HL-60 (cell line): ENCODE data around the gene AP1B1.

Source experiments
- DNase-seq, 2 experiments: peaks; one replicate each; pipeline ENCODE4 v3.0.0-alpha.2; 2010 to 2020; ENCODE audit warnings: low read depth in 1 of 2, low spot score in 1 of 2
- H3K27ac ChIP-seq: fragments of 250-450 bp; sonication (Bioruptor Pico); replicated peaks from 2 replicates; pipeline ENCODE4 v1.5.1; 2020; ENCODE audit warnings: mild to moderate bottlenecking, moderate library complexity
- H3K27me3 ChIP-seq: fragments of 250-450 bp; sonication (Bioruptor Pico); 2 replicates; pipeline ENCODE4 v1.5.1; 2021; ENCODE audit warnings: mild to moderate bottlenecking, moderate library complexity; ENCODE audit not compliant: insufficient read depth, poor library complexity, severe bottlenecking
- H3K4me3 ChIP-seq: replicated peaks from 2 replicates; pipeline ENCODE4 v1.5.1; 2011; ENCODE audit warnings: mild to moderate bottlenecking, control low read depth, low read length; ENCODE audit not compliant: insufficient read depth
- GABPA ChIP-seq: IDR thresholded peaks from 2 replicates; pipeline ENCODE4 v1.6.1; 2012; ENCODE audit warnings: low read depth
- POLR2AphosphoS5 ChIP-seq: IDR thresholded peaks from 2 replicates; pipeline ENCODE4 v1.6.1; 2012; ENCODE audit warnings: low read depth
- SPI1 ChIP-seq: IDR thresholded peaks from 2 replicates; pipeline ENCODE4 v1.6.1; 2012; ENCODE audit warnings: low read depth, mild to moderate bottlenecking, borderline replicate concordance
- TF ChIP-seq, protein P1 (sequence below): IDR thresholded peaks from 2 replicates; pipeline ENCODE4 v1.6.1; 2012; ENCODE audit warnings: low read depth; ENCODE audit not compliant: insufficient replicate concordance
- TF ChIP-seq, protein P2 (sequence below): IDR thresholded peaks from one replicate; pipeline ENCODE4 v1.5.1; 2011; ENCODE audit warnings: low read length, control low read depth, inconsistent platforms; ENCODE audit not compliant: insufficient read depth

AP1B1 gene

DNA sequence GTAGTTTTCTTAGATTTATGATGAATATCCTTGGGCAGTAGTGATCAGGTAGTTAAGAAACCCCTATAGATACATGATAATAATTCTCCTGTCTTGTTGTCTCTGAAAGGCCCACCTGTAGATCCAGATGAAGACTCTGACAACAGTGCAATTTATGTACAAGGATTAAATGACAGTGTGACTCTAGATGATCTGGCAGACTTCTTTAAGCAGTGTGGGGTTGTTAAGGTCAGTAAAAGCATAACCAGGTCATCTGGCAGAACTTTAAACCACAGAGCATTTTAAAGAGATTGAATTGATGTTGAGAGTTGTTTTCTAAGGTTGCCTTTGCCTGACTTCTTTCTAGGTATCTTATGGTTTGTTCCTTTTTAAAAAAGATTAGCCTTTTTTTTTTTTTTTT lies 96.0 kb downstream of the AP1B1 start:
- H3K27me3 ChIP-seq: no peaks in the 10 kb centered on the region
- TF ChIP-seq GABPA (no peak), SPI1 (no peak), POLR2AphosphoS5 (no peak)
- TF ChIP-seq, protein P1, sequence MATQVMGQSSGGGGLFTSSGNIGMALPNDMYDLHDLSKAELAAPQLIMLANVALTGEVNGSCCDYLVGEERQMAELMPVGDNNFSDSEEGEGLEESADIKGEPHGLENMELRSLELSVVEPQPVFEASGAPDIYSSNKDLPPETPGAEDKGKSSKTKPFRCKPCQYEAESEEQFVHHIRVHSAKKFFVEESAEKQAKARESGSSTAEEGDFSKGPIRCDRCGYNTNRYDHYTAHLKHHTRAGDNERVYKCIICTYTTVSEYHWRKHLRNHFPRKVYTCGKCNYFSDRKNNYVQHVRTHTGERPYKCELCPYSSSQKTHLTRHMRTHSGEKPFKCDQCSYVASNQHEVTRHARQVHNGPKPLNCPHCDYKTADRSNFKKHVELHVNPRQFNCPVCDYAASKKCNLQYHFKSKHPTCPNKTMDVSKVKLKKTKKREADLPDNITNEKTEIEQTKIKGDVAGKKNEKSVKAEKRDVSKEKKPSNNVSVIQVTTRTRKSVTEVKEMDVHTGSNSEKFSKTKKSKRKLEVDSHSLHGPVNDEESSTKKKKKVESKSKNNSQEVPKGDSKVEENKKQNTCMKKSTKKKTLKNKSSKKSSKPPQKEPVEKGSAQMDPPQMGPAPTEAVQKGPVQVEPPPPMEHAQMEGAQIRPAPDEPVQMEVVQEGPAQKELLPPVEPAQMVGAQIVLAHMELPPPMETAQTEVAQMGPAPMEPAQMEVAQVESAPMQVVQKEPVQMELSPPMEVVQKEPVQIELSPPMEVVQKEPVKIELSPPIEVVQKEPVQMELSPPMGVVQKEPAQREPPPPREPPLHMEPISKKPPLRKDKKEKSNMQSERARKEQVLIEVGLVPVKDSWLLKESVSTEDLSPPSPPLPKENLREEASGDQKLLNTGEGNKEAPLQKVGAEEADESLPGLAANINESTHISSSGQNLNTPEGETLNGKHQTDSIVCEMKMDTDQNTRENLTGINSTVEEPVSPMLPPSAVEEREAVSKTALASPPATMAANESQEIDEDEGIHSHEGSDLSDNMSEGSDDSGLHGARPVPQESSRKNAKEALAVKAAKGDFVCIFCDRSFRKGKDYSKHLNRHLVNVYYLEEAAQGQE: no peak
- TF ChIP-seq, protein P2, sequence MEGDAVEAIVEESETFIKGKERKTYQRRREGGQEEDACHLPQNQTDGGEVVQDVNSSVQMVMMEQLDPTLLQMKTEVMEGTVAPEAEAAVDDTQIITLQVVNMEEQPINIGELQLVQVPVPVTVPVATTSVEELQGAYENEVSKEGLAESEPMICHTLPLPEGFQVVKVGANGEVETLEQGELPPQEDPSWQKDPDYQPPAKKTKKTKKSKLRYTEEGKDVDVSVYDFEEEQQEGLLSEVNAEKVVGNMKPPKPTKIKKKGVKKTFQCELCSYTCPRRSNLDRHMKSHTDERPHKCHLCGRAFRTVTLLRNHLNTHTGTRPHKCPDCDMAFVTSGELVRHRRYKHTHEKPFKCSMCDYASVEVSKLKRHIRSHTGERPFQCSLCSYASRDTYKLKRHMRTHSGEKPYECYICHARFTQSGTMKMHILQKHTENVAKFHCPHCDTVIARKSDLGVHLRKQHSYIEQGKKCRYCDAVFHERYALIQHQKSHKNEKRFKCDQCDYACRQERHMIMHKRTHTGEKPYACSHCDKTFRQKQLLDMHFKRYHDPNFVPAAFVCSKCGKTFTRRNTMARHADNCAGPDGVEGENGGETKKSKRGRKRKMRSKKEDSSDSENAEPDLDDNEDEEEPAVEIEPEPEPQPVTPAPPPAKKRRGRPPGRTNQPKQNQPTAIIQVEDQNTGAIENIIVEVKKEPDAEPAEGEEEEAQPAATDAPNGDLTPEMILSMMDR: no peak
- H3K27ac ChIP-seq: no peak overlapping the region
- H3K4me3 ChIP-seq: no peak overlapping the region
- no peak for DNase-seq

DNA sequence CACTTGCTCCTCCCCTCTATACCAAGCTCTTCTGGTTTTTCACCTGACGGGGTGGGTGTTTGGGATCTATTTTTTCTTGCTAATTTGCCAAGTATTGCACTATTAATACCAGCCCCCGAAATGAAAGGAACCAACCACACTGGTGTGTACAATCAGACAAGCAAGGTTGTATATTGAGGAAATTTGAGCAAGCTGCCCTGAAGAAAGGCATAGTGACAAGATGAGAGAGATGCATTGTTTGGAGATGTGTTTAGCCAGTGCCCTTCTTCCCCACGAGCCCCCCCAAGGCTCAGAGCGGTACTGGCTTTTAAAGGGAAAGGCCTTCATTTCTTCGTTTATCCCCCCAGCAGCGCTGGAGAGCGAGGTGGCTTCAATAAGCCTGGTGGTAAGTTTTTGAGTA lies 97.2 kb downstream of the AP1B1 start:
- Histone ChIP-seq H3K27ac (no peak overlapping the region), H3K27me3 (no peaks in the 10 kb centered on the region), H3K4me3 (no peak overlapping the region)
- no peak for TF ChIP-seq SPI1
- no peak for TF ChIP-seq POLR2AphosphoS5
- TF ChIP-seq, protein P1: no peak
- no peak for TF ChIP-seq GABPA
- TF ChIP-seq, protein P2: no peak
- no peak for DNase-seq

DNA sequence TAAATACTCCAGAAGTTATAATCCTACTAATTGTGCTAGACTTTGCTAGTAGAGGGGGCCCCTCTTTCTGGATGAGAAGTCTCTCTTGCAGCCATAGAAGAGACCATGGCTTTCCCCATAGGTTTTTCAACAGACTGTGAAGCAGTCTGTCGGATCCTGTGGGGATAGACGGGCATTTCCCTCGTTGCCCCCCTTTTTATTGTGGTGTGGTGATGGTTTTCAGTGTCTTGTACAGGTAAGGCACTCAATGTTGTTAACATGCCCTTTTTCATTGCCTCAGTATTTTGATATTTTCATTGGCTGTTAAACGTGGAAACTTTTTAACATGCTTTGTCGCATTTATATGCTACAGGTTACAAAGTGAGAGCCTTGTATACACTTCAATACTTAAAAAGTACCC lies 98.3 kb downstream of the AP1B1 start:
- H3K4me3 ChIP-seq: no peak overlapping the region
- TF ChIP-seq POLR2AphosphoS5: no peak
- TF ChIP-seq, protein P1: no peak
- TF ChIP-seq SPI1: no peak
- TF ChIP-seq, protein P2: no peak
- TF ChIP-seq GABPA: no peak
- H3K27me3 ChIP-seq: no peaks in the 10 kb centered on the region
- no peak overlapping the region for H3K27ac ChIP-seq
- no peak for DNase-seq
